Activated CD4-positive, CD25-positive, alpha-beta regulatory T cell treated with anti-CD3 and anti-CD28 coated beads, Interleukin-2, amount 50 U/mL, for 72 hours (primary cell): ENCODE measurements around the gene PGPEP1.
A peak's percentile ranks its signal among the peaks of the same experiment; 100 is the strongest.
"Not testable (repeated sequence)": the region's sequence is repeated elsewhere in the genome, so short reads cannot be mapped to it uniquely, and the experiment has no call there.

Experiments used
- DNase-seq: peaks from one replicate; pipeline ENCODE4 v3.0.0; 2021

Gene PGPEP1

GRCh38 chr19:18336121-18336520 lies 4.3 kb upstream of the PGPEP1 start:
- DNase-seq = no peak

GRCh38 chr19:18338541-18338940 lies 1.9 kb upstream of the PGPEP1 start:
- DNase-seq = no peak

- no peak for DNase-seq
These were observed 675 bp upstream of the PGPEP1 start for GRCh38 chr19:18339723-18340122.

GRCh38 chr19:18340990-18341868 lies 831 bp downstream of the PGPEP1 start:
- DNase-seq = peak; percentile 66

- DNase-seq = no peak
These were observed 1.8 kb downstream of the PGPEP1 start for GRCh38 chr19:18342090-18342632.

- DNase-seq = no peak
These were observed 4.2 kb downstream of the PGPEP1 start for GRCh38 chr19:18344582-18344950.

- no peak for DNase-seq
These were observed 4.9 kb downstream of the PGPEP1 start for GRCh38 chr19:18345296-18345695.

GRCh38 chr19:18346091-18346490 lies 5.7 kb downstream of the PGPEP1 start:
- no peak for DNase-seq

GRCh38 chr19:18348171-18348570 lies 7.8 kb downstream of the PGPEP1 start:
- DNase-seq = no peak

- not testable (repeated sequence) for DNase-seq
These were observed 8.5 kb downstream of the PGPEP1 start for GRCh38 chr19:18348818-18349339.

GRCh38 chr19:18349524-18350128 lies 9.2 kb downstream of the PGPEP1 start:
- peak; percentile 40 for DNase-seq

- DNase-seq = no peak
These were observed 10.1 kb downstream of the PGPEP1 start for GRCh38 chr19:18350490-18350889.

- DNase-seq = no peak
These were observed 11.1 kb downstream of the PGPEP1 start for GRCh38 chr19:18351544-18351943.

GRCh38 chr19:18353378-18354005 lies 13.1 kb downstream of the PGPEP1 start:
- no peak for DNase-seq

- DNase-seq = not testable (repeated sequence)
These were observed 14.3 kb downstream of the PGPEP1 start for GRCh38 chr19:18354743-18355142.

- DNase-seq = no peak
These were observed 16.6 kb downstream of the PGPEP1 start for GRCh38 chr19:18357041-18357440.

- DNase-seq = no peak
These were observed 21.2 kb downstream of the PGPEP1 start for GRCh38 chr19:18361646-18362045.

GRCh38 chr19:18362934-18363542 lies 22.6 kb downstream of the PGPEP1 start:
- no peak for DNase-seq

GRCh38 chr19:18363787-18364186 lies 23.4 kb downstream of the PGPEP1 start:
- DNase-seq = no peak

- not testable (repeated sequence) for DNase-seq
These were observed 24.0 kb downstream of the PGPEP1 start for GRCh38 chr19:18364277-18364825.

- DNase-seq = no peak
These were observed 24.6 kb downstream of the PGPEP1 start for GRCh38 chr19:18364826-18365528.

GRCh38 chr19:18366021-18366435 lies 25.6 kb downstream of the PGPEP1 start:
- DNase-seq = no peak
